Testis (tissue), 2 donors: ENCODE results near the gene FGF11.

Experiments used
- POLR2A ChIP-seq: fragments of 450-650 bp; IDR thresholded peaks from one replicate; pipeline ENCODE4 v1.6.1; 2017; ENCODE audit warnings: antibody characterized with exemption, mild to moderate bottlenecking, moderate library complexity
- TF ChIP-seq, protein P1 (sequence below), 3 experiments: fragments of 450-650 bp in 2 of 3; fragments of 200-600 bp in 1 of 3; sonication (generic) in 1 of 3; IDR thresholded peaks; one replicate each; pipeline ENCODE4 v1.5.1; 2016 to 2019; ENCODE audit warnings: antibody characterized with exemption in 3 of 3, mild to moderate bottlenecking in 2 of 3, moderate library complexity in 1 of 3

DNA sequence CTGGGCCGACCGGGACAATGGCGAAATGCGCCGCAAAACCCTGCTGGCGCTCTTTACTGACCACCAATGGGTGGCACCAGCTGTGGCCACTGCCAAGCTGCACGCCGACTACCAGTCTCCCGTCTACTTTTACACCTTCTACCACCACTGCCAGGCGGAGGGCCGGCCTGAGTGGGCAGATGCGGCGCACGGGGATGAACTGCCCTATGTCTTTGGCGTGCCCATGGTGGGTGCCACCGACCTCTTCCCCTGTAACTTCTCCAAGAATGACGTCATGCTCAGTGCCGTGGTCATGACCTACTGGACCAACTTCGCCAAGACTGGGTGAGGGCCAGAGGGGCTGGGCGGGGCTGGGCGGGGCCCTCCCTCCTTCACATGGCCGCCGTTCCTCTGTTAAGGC is 23.5 kb upstream of the FGF11 start:
- no peak for TF ChIP-seq POLR2A
- TF ChIP-seq, protein P1, sequence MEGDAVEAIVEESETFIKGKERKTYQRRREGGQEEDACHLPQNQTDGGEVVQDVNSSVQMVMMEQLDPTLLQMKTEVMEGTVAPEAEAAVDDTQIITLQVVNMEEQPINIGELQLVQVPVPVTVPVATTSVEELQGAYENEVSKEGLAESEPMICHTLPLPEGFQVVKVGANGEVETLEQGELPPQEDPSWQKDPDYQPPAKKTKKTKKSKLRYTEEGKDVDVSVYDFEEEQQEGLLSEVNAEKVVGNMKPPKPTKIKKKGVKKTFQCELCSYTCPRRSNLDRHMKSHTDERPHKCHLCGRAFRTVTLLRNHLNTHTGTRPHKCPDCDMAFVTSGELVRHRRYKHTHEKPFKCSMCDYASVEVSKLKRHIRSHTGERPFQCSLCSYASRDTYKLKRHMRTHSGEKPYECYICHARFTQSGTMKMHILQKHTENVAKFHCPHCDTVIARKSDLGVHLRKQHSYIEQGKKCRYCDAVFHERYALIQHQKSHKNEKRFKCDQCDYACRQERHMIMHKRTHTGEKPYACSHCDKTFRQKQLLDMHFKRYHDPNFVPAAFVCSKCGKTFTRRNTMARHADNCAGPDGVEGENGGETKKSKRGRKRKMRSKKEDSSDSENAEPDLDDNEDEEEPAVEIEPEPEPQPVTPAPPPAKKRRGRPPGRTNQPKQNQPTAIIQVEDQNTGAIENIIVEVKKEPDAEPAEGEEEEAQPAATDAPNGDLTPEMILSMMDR (IDR thresholded peaks at IDR 0.05) = no peak
